Endometrial microvascular endothelial cells (primary cell): ENCODE data around the gene MLYCD. TPM values are rescaled to one million over a fixed set of nuclear protein-coding genes. Genes with fewer than 3 reads are reported as not detected.

Experiments used
- in situ Hi-C: cut with HindIII; loops from 2 replicates; pipeline ENCODE4 v1.10.0; 2017; ENCODE audit warnings: low sequenced_read_pairs, low pct_unique_long_range_greater_than_20kb; ENCODE audit errors: inconsistent ontology term
- total RNA-seq: library from RNA; depleted of rRNA; stranded (reverse); fragments of >200 nt; gene quantifications from one replicate; pipeline ENCODE4 v1.2.3, GENCODE V29; 2015; ENCODE audit errors: inconsistent ontology term

The MLYCD gene
- 1.8 TPM for total RNA-seq

DNA sequence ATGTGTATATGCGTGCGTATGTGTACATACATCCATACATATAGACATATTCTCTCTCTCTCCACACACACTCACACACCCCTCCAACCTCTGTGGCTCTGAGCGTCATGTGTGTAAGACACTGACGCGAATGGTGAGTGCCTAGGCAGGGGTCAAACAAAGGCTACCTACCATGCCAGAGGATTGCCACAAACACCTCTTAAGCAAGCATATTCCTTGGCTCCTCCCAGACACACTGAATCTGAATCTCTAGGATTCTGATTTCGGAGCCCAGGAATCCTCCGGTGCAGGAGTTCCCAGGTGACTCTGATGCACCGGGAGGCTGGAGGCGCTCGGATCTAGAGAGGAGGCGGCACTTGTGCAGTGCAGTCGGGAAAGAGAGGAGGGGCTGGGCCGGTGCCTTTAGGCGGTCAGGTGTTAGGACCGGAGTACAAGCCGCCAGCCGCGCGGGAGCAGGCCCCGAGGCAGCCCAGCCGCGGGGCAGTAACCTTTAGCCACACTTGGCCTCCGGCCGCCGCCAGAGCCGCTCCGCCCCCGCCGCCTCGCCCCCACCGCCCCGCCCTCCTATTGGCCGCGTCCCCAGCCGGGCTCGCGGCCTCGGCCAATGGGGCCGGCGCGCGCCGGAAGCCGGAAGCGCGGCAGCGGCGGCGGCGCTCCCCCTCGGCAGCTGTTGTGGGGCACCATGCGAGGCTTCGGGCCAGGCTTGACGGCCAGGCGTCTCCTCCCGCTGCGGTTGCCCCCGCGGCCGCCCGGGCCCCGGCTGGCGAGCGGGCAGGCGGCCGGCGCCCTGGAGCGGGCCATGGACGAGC lies at the start of gene MLYCD:
TSS of gene MLYCD (plus strand) at position 653 of the 809 bp plus-strand sequence. CDS start at position 683, 30 bp downstream.
- in situ Hi-C loops = no loop called here

DNA sequence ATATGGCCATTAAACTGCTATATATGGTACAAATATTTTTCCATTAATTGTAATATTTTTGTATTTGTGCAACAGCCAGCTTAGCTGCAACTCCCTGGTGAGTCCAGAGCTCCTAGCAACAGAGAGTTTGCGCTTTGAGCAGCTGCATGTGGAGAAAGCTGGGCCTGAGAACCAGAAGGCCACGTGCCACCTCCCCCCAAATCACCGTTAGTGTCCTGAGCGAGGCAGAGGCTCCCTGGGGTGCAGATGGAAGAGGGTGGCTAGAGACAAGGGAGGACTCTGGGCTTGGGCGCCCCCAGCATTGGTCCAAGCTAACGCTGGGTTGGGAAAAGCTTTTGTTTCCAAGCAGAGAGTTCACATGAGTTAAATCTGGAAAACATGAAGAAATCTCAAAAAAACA lies 49.5 kb upstream of the MLYCD start:
- in situ Hi-C loops = no loop called here

- in situ Hi-C loops = no loop called here
These were observed 48.0 kb upstream of the MLYCD start for GRCh38 chr16:83850947-83851346.

GRCh38 chr16:83851473-83851872 lies 47.4 kb upstream of the MLYCD start:
- in situ Hi-C loops = no loop called here

- in situ Hi-C loops = no loop called here
These were observed 46.1 kb upstream of the MLYCD start for GRCh38 chr16:83852774-83853173.

DNA sequence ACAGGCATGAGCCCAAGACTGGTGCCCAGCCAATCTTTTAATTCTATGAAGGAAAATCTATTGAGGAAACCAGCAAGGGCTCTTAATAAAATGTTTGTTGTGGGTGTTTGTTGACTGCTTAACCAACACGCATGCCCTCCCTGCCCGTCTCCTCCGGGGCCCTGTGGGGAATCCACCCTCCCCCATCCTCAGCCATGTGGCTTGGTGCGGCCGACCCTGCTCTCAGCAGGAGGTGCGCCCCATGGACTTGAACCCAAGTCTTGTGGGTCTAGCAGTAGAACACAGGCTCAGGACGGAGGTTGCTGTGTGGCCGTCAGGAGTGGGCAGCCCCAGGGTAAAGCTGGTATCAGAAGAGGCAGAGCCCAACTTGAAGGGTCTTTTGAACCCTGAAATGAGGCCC lies 45.1 kb upstream of the MLYCD start:
- in situ Hi-C loops = no loop called here

DNA sequence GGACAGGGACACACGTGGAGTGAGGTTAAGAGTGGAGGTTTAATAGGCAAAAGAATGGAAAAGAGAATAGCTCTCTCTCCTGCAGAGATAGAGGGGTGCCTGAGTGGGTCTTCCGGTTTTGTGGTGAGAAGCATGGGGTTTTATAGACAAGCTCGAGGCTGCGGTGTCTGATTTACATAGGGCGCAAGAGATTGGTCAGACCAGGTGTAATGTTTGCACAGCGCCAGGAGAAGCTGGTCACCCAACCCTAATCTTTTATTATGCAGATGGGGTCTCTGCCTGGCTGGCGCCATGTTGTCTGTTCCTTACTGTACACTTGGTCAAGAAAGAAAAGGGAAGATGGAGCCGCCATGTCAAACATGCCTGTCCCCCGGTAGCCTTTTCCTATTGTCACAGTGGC lies 44.5 kb upstream of the MLYCD start:
- in situ Hi-C loops = no loop called here

GRCh38 chr16:83856792-83857191 lies 42.1 kb upstream of the MLYCD start:
- in situ Hi-C loops = no loop called here

GRCh38 chr16:83859265-83859664 lies 39.6 kb upstream of the MLYCD start:
- in situ Hi-C loops = no loop called here

GRCh38 chr16:83862661-83863060 lies 36.3 kb upstream of the MLYCD start:
- in situ Hi-C loops = no loop called here

- in situ Hi-C loops = no loop called here
These were observed 35.2 kb upstream of the MLYCD start for GRCh38 chr16:83863682-83864081.

- in situ Hi-C loops = no loop called here
These were observed 28.1 kb upstream of the MLYCD start for GRCh38 chr16:83870830-83871229.

GRCh38 chr16:83878838-83879237 lies 20.1 kb upstream of the MLYCD start:
- in situ Hi-C loops = no loop called here

- in situ Hi-C loops = no loop called here
These were observed 16.6 kb upstream of the MLYCD start for GRCh38 chr16:83882163-83882885.

DNA sequence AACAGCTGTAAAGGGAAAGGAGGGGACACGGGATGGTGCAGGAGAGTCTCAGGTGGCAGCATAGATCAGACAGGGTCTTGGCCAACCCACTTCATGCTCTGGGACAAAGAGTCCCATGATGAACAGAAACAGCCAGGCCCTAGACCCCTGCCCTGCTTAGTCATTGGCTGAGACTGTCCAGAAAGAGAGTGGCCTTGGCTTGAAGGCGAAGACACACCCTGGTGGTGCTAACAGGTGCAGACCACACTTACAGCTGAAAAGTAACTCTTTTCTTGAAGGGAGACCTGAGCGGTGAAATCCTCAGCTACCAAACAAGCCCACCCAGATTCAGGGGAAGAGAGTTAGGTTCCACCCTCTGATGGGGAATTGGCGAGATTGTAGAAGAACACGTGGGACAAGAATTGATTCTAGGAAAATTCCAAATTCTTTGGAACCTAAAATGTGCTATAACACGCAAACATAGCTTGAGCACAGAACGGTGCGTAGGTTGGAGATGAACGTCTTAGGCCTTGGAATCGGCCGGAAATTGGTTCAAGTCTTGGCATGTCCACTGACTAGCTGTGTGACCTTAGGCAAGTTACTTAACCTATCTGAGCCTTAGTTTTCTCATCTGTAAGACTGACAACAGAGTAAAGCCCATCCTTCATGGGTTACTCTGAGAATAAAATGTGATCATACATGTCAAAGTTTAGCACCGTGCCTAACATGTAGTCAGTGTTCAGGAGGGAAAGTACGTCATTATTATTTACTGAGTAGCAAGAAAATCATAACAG lies 12.5 kb upstream of the MLYCD start:
- in situ Hi-C loops = no loop called here

DNA sequence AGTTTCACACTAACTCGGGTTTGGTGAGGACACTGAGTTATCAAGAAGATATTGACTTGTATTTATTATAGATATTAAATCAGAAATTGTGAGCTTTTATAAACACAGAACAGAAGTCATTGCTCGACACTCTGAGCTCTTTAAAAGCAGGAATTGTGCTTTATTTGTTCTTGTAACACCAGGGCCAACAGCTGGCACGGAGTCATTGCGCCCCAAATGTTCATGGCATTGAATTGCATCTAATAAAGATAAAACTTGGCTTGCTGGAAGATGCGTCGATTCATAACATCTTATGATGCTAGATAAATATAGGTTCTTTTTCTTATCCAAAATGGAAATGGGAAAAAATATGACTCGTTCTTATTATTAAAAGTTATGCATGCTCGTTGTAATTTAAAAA lies 11.8 kb upstream of the MLYCD start:
- in situ Hi-C loops = no loop called here

DNA sequence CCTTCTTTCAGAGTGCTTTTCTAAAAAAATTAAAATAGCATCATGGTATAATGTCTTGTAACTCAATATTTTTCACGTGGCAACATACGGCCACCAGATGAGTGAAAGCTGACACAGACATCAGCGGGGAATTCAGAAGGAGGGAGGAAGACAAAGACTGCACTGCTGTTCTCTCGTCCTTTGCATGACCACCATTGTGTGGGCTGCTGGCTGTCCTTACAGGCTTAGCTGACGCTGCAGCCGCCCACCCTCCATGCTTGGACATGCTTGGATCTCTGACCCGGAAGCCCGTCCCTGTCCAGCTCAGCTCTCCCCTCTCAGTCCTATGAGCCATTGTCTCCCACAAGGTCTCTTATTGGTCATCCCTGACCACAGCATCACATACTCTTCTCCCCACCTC lies 11.4 kb upstream of the MLYCD start:
- in situ Hi-C loops = no loop called here

GRCh38 chr16:83888672-83889044 lies 10.3 kb upstream of the MLYCD start:
- in situ Hi-C loops = no loop called here

- in situ Hi-C loops = no loop called here
These were observed 8.6 kb upstream of the MLYCD start for GRCh38 chr16:83890359-83890758.

- in situ Hi-C loops = no loop called here
These were observed 7.2 kb upstream of the MLYCD start for GRCh38 chr16:83891742-83892141.
